HCT116 (cell line): ENCODE measurements around the gene PGPEP1.

Experiments
- CEBPB ChIP-seq: IDR thresholded peaks from 2 replicates; pipeline ENCODE4 v1.6.1; 2012; ENCODE audit warnings: low read depth
- ELF1 ChIP-seq: IDR thresholded peaks from 2 replicates; pipeline ENCODE4 v1.6.1; 2012; ENCODE audit warnings: low read depth, borderline replicate concordance
- EZH2 ChIP-seq: fragments of 200-600 bp; sonication (generic); IDR thresholded peaks from 2 replicates; pipeline ENCODE4 v1.6.1; 2017; ENCODE audit warnings: antibody characterized with exemption, mixed run types
- JUND ChIP-seq: IDR thresholded peaks from 2 replicates; pipeline ENCODE4 v1.6.1; 2012
- POLR2A ChIP-seq: IDR thresholded peaks from 2 replicates; pipeline ENCODE4 v1.7.0; 2011; ENCODE audit warnings: borderline replicate concordance; ENCODE audit not compliant: insufficient read depth, insufficient read length; ENCODE audit errors: extremely low read depth
- POLR2AphosphoS5 ChIP-seq: IDR thresholded peaks from 2 replicates; pipeline ENCODE4 v1.6.1; 2011; ENCODE audit warnings: mild to moderate bottlenecking, low read depth, low read length, moderate library complexity
- RAD21 ChIP-seq: IDR thresholded peaks from 2 replicates; pipeline ENCODE4 v1.6.1; 2012; ENCODE audit warnings: low read depth, mild to moderate bottlenecking
- SP1 ChIP-seq: IDR thresholded peaks from 2 replicates; pipeline ENCODE4 v1.6.1; 2012; ENCODE audit warnings: low read depth
- SRF ChIP-seq: IDR thresholded peaks from 2 replicates; pipeline ENCODE4 v1.6.1; 2012; ENCODE audit warnings: low read depth
- TF ChIP-seq, protein P1 (sequence below), 3 experiments: fragments of 200-600 bp in 1 of 3; sonication (generic) in 1 of 3; IDR thresholded peaks in 2 of 3; conservative IDR thresholded peaks in 1 of 3; 2 replicates each; pipeline ENCODE4 v1.5.1; 2012 to 2017; ENCODE audit warnings: low read depth in 2 of 3, low read length in 2 of 3, antibody characterized with exemption in 1 of 3, borderline replicate concordance in 1 of 3, control low read depth in 1 of 3, mild to moderate bottlenecking in 1 of 3, mixed read lengths in 1 of 3, mixed run types in 1 of 3, moderate library complexity in 1 of 3; ENCODE audit not compliant: insufficient read depth in 1 of 3
- TF ChIP-seq, protein P2 (sequence below): IDR thresholded peaks from 2 replicates; pipeline ENCODE4 v1.6.1; 2012; ENCODE audit warnings: low read depth
- TF ChIP-seq, protein P3 (sequence below): IDR thresholded peaks from 2 replicates; pipeline ENCODE4 v1.6.1; 2012

DNA sequence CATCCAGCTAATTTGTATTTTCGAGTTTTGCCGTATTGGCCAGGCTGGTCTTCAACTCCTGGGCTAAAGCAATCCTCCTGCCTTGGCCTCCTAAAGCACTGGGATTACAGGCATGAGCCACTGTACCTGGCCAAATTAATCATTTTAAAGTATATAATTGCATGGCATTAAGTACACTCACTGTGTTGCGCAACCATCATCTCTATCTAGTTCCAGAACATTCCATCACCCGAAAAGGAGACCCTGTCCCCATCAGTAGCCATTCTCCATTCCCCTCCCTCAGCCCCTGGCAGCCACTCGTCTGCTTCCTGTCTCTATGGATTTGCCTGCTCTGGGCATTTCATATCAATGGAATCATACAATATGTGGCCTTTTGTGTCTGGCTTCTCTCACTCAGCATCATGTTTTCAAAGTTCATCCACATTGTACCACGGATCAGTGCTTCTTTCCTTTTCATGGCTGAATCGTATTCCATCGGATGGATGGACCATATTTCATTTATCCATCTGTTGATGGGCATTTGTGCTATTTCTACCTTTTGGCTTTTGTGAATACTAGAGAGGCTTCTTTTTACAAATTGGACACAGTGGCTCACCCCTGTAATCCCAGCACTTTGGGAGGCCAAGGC, 13.1 kb downstream of the PGPEP1 start:
- TF ChIP-seq, protein P1, sequence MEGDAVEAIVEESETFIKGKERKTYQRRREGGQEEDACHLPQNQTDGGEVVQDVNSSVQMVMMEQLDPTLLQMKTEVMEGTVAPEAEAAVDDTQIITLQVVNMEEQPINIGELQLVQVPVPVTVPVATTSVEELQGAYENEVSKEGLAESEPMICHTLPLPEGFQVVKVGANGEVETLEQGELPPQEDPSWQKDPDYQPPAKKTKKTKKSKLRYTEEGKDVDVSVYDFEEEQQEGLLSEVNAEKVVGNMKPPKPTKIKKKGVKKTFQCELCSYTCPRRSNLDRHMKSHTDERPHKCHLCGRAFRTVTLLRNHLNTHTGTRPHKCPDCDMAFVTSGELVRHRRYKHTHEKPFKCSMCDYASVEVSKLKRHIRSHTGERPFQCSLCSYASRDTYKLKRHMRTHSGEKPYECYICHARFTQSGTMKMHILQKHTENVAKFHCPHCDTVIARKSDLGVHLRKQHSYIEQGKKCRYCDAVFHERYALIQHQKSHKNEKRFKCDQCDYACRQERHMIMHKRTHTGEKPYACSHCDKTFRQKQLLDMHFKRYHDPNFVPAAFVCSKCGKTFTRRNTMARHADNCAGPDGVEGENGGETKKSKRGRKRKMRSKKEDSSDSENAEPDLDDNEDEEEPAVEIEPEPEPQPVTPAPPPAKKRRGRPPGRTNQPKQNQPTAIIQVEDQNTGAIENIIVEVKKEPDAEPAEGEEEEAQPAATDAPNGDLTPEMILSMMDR (IDR thresholded peaks at IDR 0.05 in 2 of 3, conservative IDR thresholded peaks at IDR 0.05 in 1 of 3; ENCODE audit: borderline replicate concordance in 1 of 3, insufficient read depth in 1 of 3, low read depth in 2 of 3, low read length in 2 of 3): no peak
- TF ChIP-seq EZH2 (no peak), POLR2A (no peak), CEBPB (peak; percentile 71), SRF (no peak), ELF1 (no peak), POLR2AphosphoS5 (no peak), SP1 (no peak), RAD21 (no peak), JUND (no peak)
- TF ChIP-seq, protein P2, sequence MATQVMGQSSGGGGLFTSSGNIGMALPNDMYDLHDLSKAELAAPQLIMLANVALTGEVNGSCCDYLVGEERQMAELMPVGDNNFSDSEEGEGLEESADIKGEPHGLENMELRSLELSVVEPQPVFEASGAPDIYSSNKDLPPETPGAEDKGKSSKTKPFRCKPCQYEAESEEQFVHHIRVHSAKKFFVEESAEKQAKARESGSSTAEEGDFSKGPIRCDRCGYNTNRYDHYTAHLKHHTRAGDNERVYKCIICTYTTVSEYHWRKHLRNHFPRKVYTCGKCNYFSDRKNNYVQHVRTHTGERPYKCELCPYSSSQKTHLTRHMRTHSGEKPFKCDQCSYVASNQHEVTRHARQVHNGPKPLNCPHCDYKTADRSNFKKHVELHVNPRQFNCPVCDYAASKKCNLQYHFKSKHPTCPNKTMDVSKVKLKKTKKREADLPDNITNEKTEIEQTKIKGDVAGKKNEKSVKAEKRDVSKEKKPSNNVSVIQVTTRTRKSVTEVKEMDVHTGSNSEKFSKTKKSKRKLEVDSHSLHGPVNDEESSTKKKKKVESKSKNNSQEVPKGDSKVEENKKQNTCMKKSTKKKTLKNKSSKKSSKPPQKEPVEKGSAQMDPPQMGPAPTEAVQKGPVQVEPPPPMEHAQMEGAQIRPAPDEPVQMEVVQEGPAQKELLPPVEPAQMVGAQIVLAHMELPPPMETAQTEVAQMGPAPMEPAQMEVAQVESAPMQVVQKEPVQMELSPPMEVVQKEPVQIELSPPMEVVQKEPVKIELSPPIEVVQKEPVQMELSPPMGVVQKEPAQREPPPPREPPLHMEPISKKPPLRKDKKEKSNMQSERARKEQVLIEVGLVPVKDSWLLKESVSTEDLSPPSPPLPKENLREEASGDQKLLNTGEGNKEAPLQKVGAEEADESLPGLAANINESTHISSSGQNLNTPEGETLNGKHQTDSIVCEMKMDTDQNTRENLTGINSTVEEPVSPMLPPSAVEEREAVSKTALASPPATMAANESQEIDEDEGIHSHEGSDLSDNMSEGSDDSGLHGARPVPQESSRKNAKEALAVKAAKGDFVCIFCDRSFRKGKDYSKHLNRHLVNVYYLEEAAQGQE: no peak
- TF ChIP-seq, protein P3, sequence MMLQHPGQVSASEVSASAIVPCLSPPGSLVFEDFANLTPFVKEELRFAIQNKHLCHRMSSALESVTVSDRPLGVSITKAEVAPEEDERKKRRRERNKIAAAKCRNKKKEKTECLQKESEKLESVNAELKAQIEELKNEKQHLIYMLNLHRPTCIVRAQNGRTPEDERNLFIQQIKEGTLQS: no peak
